GM23338 (cell line): ENCODE measurements around the gene DEK.

ENCODE experiments used
- CREB1 ChIP-seq: fragments of 250-450 bp; sonication (Bioruptor Pico); IDR thresholded peaks from 2 replicates; pipeline ENCODE4 v1.5.0; 2020; ENCODE audit warnings: low read depth, mild to moderate bottlenecking, moderate library complexity
- EZH2 ChIP-seq: fragments of 200-600 bp; sonication (generic); IDR thresholded peaks from one replicate; pipeline ENCODE4 v1.8.0; 2017; ENCODE audit warnings: antibody characterized with exemption, mild to moderate bottlenecking, low read depth; ENCODE audit not compliant: unreplicated experiment
- EZH2phosphoT487 ChIP-seq: fragments of 200-600 bp; sonication (generic); IDR thresholded peaks from one replicate; pipeline ENCODE4 v1.8.1; 2018; ENCODE audit warnings: antibody characterized with exemption; ENCODE audit not compliant: unreplicated experiment
- JUNB ChIP-seq: IDR thresholded peaks from one replicate; pipeline ENCODE4 v1.6.1; 2016; ENCODE audit warnings: antibody characterized with exemption; ENCODE audit not compliant: unreplicated experiment
- NANOG ChIP-seq: IDR thresholded peaks from 2 replicates; pipeline ENCODE4 v1.6.1; 2016; ENCODE audit warnings: antibody characterized with exemption, borderline replicate concordance
- POLR2AphosphoS5 ChIP-seq: IDR thresholded peaks from 2 replicates; pipeline ENCODE4 v1.6.1; 2016; ENCODE audit warnings: antibody characterized with exemption, low read depth
- STAT1 ChIP-seq: IDR thresholded peaks from one replicate; pipeline ENCODE4 v1.6.1; 2016; ENCODE audit warnings: antibody characterized with exemption; ENCODE audit not compliant: unreplicated experiment
- ZNF114 ChIP-seq: fragments of 250-450 bp; sonication (Bioruptor Pico); IDR thresholded peaks from 2 replicates; pipeline ENCODE4 v1.5.0; 2020; ENCODE audit warnings: mild to moderate bottlenecking, moderate library complexity
- TF ChIP-seq, protein P1 (sequence below), 2 experiments: fragments of 200-600 bp in 1 of 2; sonication (generic) in 1 of 2; conservative IDR thresholded peaks; 2 replicates each; pipeline versions ENCODE4 v1.5.1 to v1.6.1; 2016 to 2017; ENCODE audit warnings: antibody characterized with exemption in 2 of 2, low read depth in 2 of 2, mild to moderate bottlenecking in 2 of 2, moderate library complexity in 1 of 2
- TF ChIP-seq, protein P2 (sequence below): IDR thresholded peaks from 2 replicates; pipeline ENCODE4 v1.6.1; 2016; ENCODE audit warnings: antibody characterized with exemption
- TF ChIP-seq, protein P3 (sequence below): IDR thresholded peaks from one replicate; pipeline ENCODE4 v1.6.1; 2018; ENCODE audit warnings: antibody characterized with exemption; ENCODE audit not compliant: unreplicated experiment
- TF ChIP-seq, protein P4 (sequence below): fragments of 250-450 bp; sonication (Bioruptor Pico); IDR thresholded peaks from 2 replicates; pipeline ENCODE4 v1.5.0; 2020; ENCODE audit warnings: mild to moderate bottlenecking, moderate library complexity

DNA sequence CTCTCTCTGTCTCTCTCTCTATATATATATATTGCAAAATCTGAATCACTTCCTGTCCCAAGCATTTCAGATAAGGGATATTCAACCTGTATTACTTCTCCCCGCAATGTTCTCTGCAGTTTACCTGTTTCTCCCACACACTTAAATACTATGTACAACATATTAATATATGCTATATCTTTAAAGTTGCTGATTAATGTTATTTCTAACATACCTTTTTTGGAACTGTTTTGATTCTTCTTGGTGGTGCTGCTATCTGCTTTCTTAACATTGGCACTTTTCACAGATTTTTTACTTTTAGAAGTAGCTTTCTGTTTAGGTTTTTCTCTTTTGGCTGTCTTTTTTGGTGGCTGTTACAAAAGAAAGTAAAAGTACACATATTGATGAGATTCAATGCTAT lies 27.2 kb downstream of the DEK start:
- TF ChIP-seq, protein P1, sequence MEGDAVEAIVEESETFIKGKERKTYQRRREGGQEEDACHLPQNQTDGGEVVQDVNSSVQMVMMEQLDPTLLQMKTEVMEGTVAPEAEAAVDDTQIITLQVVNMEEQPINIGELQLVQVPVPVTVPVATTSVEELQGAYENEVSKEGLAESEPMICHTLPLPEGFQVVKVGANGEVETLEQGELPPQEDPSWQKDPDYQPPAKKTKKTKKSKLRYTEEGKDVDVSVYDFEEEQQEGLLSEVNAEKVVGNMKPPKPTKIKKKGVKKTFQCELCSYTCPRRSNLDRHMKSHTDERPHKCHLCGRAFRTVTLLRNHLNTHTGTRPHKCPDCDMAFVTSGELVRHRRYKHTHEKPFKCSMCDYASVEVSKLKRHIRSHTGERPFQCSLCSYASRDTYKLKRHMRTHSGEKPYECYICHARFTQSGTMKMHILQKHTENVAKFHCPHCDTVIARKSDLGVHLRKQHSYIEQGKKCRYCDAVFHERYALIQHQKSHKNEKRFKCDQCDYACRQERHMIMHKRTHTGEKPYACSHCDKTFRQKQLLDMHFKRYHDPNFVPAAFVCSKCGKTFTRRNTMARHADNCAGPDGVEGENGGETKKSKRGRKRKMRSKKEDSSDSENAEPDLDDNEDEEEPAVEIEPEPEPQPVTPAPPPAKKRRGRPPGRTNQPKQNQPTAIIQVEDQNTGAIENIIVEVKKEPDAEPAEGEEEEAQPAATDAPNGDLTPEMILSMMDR (conservative IDR thresholded peaks at IDR 0.05; ENCODE audit: low read depth in 2 of 2) = no peak
- TF ChIP-seq EZH2 (no peak), EZH2phosphoT487 (no peak), POLR2AphosphoS5 (no peak), CREB1 (no peak), JUNB (no peak), STAT1 (no peak), ZNF114 (CRISPR knock-in tag) (no peak), NANOG (no peak)
- TF ChIP-seq, protein P2, sequence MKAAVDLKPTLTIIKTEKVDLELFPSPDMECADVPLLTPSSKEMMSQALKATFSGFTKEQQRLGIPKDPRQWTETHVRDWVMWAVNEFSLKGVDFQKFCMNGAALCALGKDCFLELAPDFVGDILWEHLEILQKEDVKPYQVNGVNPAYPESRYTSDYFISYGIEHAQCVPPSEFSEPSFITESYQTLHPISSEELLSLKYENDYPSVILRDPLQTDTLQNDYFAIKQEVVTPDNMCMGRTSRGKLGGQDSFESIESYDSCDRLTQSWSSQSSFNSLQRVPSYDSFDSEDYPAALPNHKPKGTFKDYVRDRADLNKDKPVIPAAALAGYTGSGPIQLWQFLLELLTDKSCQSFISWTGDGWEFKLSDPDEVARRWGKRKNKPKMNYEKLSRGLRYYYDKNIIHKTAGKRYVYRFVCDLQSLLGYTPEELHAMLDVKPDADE = no peak
- TF ChIP-seq, protein P3, sequence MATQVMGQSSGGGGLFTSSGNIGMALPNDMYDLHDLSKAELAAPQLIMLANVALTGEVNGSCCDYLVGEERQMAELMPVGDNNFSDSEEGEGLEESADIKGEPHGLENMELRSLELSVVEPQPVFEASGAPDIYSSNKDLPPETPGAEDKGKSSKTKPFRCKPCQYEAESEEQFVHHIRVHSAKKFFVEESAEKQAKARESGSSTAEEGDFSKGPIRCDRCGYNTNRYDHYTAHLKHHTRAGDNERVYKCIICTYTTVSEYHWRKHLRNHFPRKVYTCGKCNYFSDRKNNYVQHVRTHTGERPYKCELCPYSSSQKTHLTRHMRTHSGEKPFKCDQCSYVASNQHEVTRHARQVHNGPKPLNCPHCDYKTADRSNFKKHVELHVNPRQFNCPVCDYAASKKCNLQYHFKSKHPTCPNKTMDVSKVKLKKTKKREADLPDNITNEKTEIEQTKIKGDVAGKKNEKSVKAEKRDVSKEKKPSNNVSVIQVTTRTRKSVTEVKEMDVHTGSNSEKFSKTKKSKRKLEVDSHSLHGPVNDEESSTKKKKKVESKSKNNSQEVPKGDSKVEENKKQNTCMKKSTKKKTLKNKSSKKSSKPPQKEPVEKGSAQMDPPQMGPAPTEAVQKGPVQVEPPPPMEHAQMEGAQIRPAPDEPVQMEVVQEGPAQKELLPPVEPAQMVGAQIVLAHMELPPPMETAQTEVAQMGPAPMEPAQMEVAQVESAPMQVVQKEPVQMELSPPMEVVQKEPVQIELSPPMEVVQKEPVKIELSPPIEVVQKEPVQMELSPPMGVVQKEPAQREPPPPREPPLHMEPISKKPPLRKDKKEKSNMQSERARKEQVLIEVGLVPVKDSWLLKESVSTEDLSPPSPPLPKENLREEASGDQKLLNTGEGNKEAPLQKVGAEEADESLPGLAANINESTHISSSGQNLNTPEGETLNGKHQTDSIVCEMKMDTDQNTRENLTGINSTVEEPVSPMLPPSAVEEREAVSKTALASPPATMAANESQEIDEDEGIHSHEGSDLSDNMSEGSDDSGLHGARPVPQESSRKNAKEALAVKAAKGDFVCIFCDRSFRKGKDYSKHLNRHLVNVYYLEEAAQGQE = no peak
- TF ChIP-seq, protein P4, sequence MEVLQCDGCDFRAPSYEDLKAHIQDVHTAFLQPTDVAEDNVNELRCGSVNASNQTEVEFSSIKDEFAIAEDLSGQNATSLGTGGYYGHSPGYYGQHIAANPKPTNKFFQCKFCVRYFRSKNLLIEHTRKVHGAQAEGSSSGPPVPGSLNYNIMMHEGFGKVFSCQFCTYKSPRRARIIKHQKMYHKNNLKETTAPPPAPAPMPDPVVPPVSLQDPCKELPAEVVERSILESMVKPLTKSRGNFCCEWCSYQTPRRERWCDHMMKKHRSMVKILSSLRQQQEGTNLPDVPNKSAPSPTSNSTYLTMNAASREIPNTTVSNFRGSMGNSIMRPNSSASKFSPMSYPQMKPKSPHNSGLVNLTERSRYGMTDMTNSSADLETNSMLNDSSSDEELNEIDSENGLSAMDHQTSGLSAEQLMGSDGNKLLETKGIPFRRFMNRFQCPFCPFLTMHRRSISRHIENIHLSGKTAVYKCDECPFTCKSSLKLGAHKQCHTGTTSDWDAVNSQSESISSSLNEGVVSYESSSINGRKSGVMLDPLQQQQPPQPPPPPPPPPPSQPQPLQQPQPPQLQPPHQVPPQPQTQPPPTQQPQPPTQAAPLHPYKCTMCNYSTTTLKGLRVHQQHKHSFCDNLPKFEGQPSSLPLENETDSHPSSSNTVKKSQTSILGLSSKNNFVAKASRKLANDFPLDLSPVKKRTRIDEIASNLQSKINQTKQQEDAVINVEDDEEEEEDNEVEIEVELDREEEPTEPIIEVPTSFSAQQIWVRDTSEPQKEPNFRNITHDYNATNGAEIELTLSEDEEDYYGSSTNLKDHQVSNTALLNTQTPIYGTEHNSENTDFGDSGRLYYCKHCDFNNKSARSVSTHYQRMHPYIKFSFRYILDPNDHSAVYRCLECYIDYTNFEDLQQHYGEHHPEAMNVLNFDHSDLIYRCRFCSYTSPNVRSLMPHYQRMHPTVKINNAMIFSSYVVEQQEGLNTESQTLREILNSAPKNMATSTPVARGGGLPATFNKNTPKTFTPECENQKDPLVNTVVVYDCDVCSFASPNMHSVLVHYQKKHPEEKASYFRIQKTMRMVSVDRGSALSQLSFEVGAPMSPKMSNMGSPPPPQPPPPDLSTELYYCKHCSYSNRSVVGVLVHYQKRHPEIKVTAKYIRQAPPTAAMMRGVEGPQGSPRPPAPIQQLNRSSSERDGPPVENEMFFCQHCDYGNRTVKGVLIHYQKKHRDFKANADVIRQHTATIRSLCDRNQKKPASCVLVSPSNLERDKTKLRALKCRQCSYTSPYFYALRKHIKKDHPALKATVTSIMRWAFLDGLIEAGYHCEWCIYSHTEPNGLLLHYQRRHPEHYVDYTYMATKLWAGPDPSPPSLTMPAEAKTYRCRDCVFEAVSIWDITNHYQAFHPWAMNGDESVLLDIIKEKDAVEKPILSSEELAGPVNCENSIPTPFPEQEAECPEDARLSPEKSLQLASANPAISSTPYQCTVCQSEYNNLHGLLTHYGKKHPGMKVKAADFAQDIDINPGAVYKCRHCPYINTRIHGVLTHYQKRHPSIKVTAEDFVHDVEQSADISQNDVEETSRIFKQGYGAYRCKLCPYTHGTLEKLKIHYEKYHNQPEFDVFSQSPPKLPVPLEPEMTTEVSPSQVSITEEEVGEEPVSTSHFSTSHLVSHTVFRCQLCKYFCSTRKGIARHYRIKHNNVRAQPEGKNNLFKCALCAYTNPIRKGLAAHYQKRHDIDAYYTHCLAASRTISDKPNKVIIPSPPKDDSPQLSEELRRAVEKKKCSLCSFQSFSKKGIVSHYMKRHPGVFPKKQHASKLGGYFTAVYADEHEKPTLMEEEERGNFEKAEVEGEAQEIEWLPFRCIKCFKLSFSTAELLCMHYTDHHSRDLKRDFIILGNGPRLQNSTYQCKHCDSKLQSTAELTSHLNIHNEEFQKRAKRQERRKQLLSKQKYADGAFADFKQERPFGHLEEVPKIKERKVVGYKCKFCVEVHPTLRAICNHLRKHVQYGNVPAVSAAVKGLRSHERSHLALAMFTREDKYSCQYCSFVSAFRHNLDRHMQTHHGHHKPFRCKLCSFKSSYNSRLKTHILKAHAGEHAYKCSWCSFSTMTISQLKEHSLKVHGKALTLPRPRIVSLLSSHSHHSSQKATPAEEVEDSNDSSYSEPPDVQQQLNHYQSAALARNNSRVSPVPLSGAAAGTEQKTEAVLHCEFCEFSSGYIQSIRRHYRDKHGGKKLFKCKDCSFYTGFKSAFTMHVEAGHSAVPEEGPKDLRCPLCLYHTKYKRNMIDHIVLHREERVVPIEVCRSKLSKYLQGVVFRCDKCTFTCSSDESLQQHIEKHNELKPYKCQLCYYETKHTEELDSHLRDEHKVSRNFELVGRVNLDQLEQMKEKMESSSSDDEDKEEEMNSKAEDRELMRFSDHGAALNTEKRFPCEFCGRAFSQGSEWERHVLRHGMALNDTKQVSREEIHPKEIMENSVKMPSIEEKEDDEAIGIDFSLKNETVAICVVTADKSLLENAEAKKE (CRISPR knock-in tag) = no peak
